ENCODE measurements around the gene GNRHR.

GRCh38 chr4:67694662-67695061 lies 59.5 kb downstream of the GNRHR start:
- TF ChIP-seq POLR2A (IDR thresholded peaks at IDR 0.05) (no peak), CTCF (IDR thresholded peaks at IDR 0.05) (no peak)

Data from Peyer's patch (tissue), 4 donors.